ENCODE measurements around the gene EDN2.

Gene EDN2

DNA sequence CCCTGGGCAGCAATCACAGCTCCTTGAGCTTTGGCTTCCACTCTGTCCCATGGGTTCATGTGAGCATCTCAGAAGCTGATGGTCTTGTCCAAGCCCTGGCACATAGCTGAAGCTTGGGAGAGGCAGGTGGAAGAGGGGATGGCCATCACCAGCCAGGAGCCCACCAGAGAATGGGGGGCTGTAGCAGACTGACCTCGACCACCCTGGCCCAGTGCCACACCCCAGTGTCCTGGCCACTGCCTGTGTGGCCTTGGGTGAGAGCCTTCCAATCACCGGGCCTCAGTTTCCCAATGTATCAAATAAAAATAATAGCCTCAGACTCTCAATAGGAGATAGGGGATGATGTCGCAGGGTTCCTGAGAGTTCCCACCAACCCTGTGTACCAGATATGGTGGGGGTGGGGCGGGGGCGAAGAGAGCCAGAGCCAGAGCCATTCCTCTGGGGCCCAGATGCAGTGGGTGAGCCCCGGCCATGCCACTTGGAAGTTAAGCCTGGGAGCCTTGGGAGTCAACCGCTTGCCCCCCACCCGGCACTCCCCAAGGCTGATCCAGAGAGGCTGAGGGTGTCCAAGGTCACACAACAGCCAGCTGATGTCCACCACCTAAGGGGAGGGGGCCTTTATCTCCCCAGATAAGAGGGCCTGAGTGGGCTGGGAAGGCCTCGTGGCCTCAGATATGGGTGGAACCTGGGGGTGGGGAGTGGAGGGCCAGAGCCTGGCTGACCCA lies 9.3 kb upstream of the EDN2 start:
- no peaks in the 10 kb centered on the region for H3K36me3 ChIP-seq (ENCODE audit: control insufficient read depth in 5 of 5, insufficient read depth in 5 of 5, low read length in 5 of 5)
- no peak overlapping the region for H3K9ac ChIP-seq (ENCODE audit: low read length in 5 of 5)
- no peaks in the 10 kb centered on the region for H3K9me3 ChIP-seq (ENCODE audit: control insufficient read depth in 5 of 5, low read length in 5 of 5)
- no peak overlapping the region for H3K4me3 ChIP-seq (ENCODE audit: low read depth in 1 of 5, low read length in 5 of 5)
- H3K4me1 ChIP-seq (ENCODE audit: control insufficient read depth in 5 of 5, insufficient read depth in 5 of 5, low read length in 5 of 5), result peaks cover 2 to 21% (median 19%) of the 10 kb centered on the region in 5 donors
- peaks cover 0 to 3% (median 0%) of the 10 kb centered on the region in 5 donors for H3K27me3 ChIP-seq (ENCODE audit: control insufficient read depth in 5 of 5, insufficient read depth in 4 of 5, low read length in 5 of 5)
- H3K27ac ChIP-seq (ENCODE audit: low read depth, low read length), result no peak overlapping the region

GRCh38 chr1:41493117-41493536 lies 8.6 kb upstream of the EDN2 start:
- Histone ChIP-seq H3K9ac (ENCODE audit: low read length in 5 of 5) (no peak overlapping the region), H3K4me3 (ENCODE audit: low read depth in 1 of 5, low read length in 5 of 5) (no peak overlapping the region), H3K27ac (ENCODE audit: low read depth, low read length) (no peak overlapping the region), H3K36me3 (ENCODE audit: control insufficient read depth in 5 of 5, insufficient read depth in 5 of 5, low read length in 5 of 5) (no peaks in the 10 kb centered on the region), H3K27me3 (ENCODE audit: control insufficient read depth in 5 of 5, insufficient read depth in 4 of 5, low read length in 5 of 5) (peaks cover 0 to 3% (median 0%) of the 10 kb centered on the region in 5 donors), H3K9me3 (ENCODE audit: control insufficient read depth in 5 of 5, low read length in 5 of 5) (no peaks in the 10 kb centered on the region), H3K4me1 (ENCODE audit: control insufficient read depth in 5 of 5, insufficient read depth in 5 of 5, low read length in 5 of 5) (peaks cover 2 to 17% (median 15%) of the 10 kb centered on the region in 5 donors)

DNA sequence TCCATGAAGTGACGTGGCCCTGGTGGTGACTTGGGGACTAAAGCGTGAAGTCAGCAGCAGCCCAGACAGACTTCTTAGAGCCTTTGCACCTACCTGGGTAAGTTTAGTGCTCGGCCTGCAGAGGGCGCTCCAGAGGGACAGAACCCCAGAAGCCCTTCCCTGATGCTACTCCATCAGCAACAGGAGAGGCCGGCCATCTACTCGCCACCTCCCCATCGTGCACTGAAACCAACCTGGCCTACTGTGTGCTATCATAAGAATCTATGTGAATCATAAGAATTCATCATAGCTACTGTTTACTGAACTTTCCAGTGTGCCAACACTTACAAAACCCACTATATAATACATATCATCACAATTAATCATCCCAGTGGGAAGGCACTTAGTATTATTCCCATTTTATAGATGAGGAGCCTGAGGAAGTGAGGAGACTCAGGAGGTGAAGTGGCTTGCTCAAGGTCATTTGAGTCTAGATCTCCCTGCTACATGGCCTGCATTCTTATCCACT lies 7.9 kb upstream of the EDN2 start:
- H3K27ac ChIP-seq (ENCODE audit: low read depth, low read length), result no peak overlapping the region

GRCh38 chr1:41490911-41491310 lies 6.4 kb upstream of the EDN2 start:
- Histone ChIP-seq H3K36me3 (ENCODE audit: control insufficient read depth in 5 of 5, insufficient read depth in 5 of 5, low read length in 5 of 5) (no peaks in the 10 kb centered on the region), H3K27ac (ENCODE audit: low read depth, low read length) (no peak overlapping the region), H3K9ac (ENCODE audit: low read length in 5 of 5) (no peak overlapping the region), H3K9me3 (ENCODE audit: control insufficient read depth in 5 of 5, low read length in 5 of 5) (no peaks in the 10 kb centered on the region), H3K27me3 (ENCODE audit: control insufficient read depth in 5 of 5, insufficient read depth in 4 of 5, low read length in 5 of 5) (peaks cover 0 to 13% (median 0%) of the 10 kb centered on the region in 5 donors), H3K4me3 (ENCODE audit: low read depth in 1 of 5, low read length in 5 of 5) (no peak overlapping the region), H3K4me1 (ENCODE audit: control insufficient read depth in 5 of 5, insufficient read depth in 5 of 5, low read length in 5 of 5) (peaks cover 0 to 7% (median 3%) of the 10 kb centered on the region in 5 donors)

More for the DNA sequence above, 7.9 kb upstream of the EDN2 start:
- peaks cover 0 to 7% (median 0%) of the 10 kb centered on the region in 5 donors for H3K27me3 ChIP-seq (ENCODE audit: control insufficient read depth in 5 of 5, insufficient read depth in 4 of 5, low read length in 5 of 5)
- H3K36me3 ChIP-seq (ENCODE audit: control insufficient read depth in 5 of 5, insufficient read depth in 5 of 5, low read length in 5 of 5), result no peaks in the 10 kb centered on the region
- H3K4me1 ChIP-seq (ENCODE audit: control insufficient read depth in 5 of 5, insufficient read depth in 5 of 5, low read length in 5 of 5), result peaks cover 2 to 17% (median 15%) of the 10 kb centered on the region in 5 donors
- no peak overlapping the region for H3K9ac ChIP-seq (ENCODE audit: low read length in 5 of 5)
- no peak overlapping the region for H3K4me3 ChIP-seq (ENCODE audit: low read depth in 1 of 5, low read length in 5 of 5)
- H3K9me3 ChIP-seq (ENCODE audit: control insufficient read depth in 5 of 5, low read length in 5 of 5), result no peaks in the 10 kb centered on the region

DNA sequence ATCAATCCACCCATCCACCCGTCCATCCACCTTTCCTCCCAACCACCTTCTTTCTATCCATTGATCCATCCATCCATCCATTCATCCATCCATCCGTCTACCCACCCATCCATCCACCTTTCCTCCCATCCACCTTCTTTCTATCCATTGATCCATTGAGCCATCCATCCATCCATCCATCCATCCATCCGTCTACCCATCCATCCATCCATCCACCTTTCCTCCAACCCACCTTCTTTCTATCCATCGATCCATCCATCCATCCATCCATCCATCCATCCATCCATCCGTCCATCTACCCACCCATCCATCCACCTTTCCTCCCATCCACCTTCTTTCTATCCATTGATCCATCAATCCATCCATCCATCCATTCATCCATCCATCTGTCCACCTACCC lies 5.1 kb upstream of the EDN2 start:
- no peaks in the 10 kb centered on the region for H3K9me3 ChIP-seq (ENCODE audit: control insufficient read depth in 5 of 5, low read length in 5 of 5)
- H3K27me3 ChIP-seq (ENCODE audit: control insufficient read depth in 5 of 5, insufficient read depth in 4 of 5, low read length in 5 of 5), result peaks cover 0 to 16% (median under 1%) of the 10 kb centered on the region in 5 donors
- no peak overlapping the region for H3K9ac ChIP-seq (ENCODE audit: low read length in 5 of 5)
- H3K36me3 ChIP-seq (ENCODE audit: control insufficient read depth in 5 of 5, insufficient read depth in 5 of 5, low read length in 5 of 5), result no peaks in the 10 kb centered on the region
- H3K4me3 ChIP-seq (ENCODE audit: low read depth in 1 of 5, low read length in 5 of 5), result no peak overlapping the region
- peaks cover 0 to 2% (median 0%) of the 10 kb centered on the region in 5 donors for H3K4me1 ChIP-seq (ENCODE audit: control insufficient read depth in 5 of 5, insufficient read depth in 5 of 5, low read length in 5 of 5)
- no peak overlapping the region for H3K27ac ChIP-seq (ENCODE audit: low read depth, low read length)

DNA sequence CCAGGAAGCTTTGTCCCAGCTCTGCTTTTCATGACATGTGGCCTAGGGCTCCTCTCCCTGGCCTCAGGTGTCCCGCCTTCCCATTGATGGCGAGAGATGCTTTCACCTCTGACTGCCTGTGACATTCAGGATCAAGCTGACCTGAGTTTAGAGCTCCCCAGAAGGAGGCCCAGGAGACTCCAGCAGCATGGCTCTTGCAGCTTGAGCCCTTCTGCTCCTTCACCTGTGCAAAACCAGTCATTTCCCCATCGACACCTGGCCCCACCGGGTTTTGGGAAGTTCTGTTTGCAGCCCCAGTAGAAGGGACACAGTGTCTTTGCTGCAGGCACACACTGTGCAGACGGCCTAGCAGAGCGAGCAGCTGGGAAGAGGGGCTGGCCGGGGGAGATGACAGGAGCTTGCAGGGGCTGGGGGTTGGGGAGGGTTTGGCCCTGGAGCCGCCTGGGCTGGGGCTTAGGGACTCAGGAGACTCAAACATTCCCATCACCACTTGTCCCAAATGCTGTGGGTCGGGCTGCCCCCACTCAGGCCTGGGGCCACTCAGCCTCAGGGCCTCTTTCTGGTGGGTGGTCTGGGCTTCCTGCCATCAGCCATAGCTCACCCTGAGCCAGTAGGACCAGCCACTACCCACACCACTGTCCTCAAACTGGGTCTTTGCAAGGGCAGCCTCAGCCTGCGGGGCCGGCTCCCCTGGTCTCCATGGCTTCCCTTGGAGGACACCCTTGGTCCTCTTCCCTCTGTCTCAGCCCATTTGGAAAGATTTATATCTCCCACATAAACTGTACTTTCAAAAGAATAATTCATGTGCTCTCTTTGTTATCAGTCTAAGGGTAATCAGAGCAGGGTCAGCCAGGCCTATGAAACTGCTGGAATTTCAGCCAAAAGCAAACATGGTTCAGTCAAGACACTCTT lies 3.8 kb upstream of the EDN2 start:
- Histone ChIP-seq H3K9me3 (ENCODE audit: control insufficient read depth in 5 of 5, low read length in 5 of 5) (no peaks in the 10 kb centered on the region), H3K27ac (ENCODE audit: low read depth, low read length) (no peak overlapping the region), H3K27me3 (ENCODE audit: control insufficient read depth in 5 of 5, insufficient read depth in 4 of 5, low read length in 5 of 5) (peaks cover 0 to 18% (median 7%) of the 10 kb centered on the region in 5 donors), H3K4me1 (ENCODE audit: control insufficient read depth in 5 of 5, insufficient read depth in 5 of 5, low read length in 5 of 5) (peaks cover 0 to 2% (median 0%) of the 10 kb centered on the region in 5 donors), H3K4me3 (ENCODE audit: low read depth in 1 of 5, low read length in 5 of 5) (no peak overlapping the region), H3K36me3 (ENCODE audit: control insufficient read depth in 5 of 5, insufficient read depth in 5 of 5, low read length in 5 of 5) (no peaks in the 10 kb centered on the region), H3K9ac (ENCODE audit: low read length in 5 of 5) (no peak overlapping the region)

- Histone ChIP-seq H3K36me3 (ENCODE audit: control insufficient read depth in 5 of 5, insufficient read depth in 5 of 5, low read length in 5 of 5) (no peaks in the 10 kb centered on the region), H3K9me3 (ENCODE audit: control insufficient read depth in 5 of 5, low read length in 5 of 5) (no peaks in the 10 kb centered on the region), H3K9ac (ENCODE audit: low read length in 5 of 5) (no peak overlapping the region), H3K4me1 (ENCODE audit: control insufficient read depth in 5 of 5, insufficient read depth in 5 of 5, low read length in 5 of 5) (peaks cover 0 to 2% (median 0%) of the 10 kb centered on the region in 5 donors), H3K27me3 (ENCODE audit: control insufficient read depth in 5 of 5, insufficient read depth in 4 of 5, low read length in 5 of 5) (peaks cover 0 to 18% (median 7%) of the 10 kb centered on the region in 5 donors), H3K27ac (ENCODE audit: low read depth, low read length) (no peak overlapping the region), H3K4me3 (ENCODE audit: low read depth in 1 of 5, low read length in 5 of 5) (no peak overlapping the region)
Measured at GRCh38 chr1:41487126-41488039, 2.9 kb upstream of the EDN2 start.

- Histone ChIP-seq H3K4me3 (ENCODE audit: low read depth in 1 of 5, low read length in 5 of 5) (no peak overlapping the region), H3K4me1 (ENCODE audit: control insufficient read depth in 5 of 5, insufficient read depth in 5 of 5, low read length in 5 of 5) (peaks cover 0 to 2% (median 0%) of the 10 kb centered on the region in 5 donors), H3K9me3 (ENCODE audit: control insufficient read depth in 5 of 5, low read length in 5 of 5) (no peaks in the 10 kb centered on the region), H3K9ac (ENCODE audit: low read length in 5 of 5) (no peak overlapping the region), H3K27ac (ENCODE audit: low read depth, low read length) (no peak overlapping the region), H3K36me3 (ENCODE audit: control insufficient read depth in 5 of 5, insufficient read depth in 5 of 5, low read length in 5 of 5) (no peaks in the 10 kb centered on the region), H3K27me3 (ENCODE audit: control insufficient read depth in 5 of 5, insufficient read depth in 4 of 5, low read length in 5 of 5) (peaks cover 0 to 18% (median 7%) of the 10 kb centered on the region in 5 donors)
Measured at GRCh38 chr1:41486371-41487125, 2.1 kb upstream of the EDN2 start.

- Histone ChIP-seq H3K4me3 (ENCODE audit: low read depth in 1 of 5, low read length in 5 of 5) (no peak overlapping the region), H3K27ac (ENCODE audit: low read depth, low read length) (no peak overlapping the region), H3K9me3 (ENCODE audit: control insufficient read depth in 5 of 5, low read length in 5 of 5) (no peaks in the 10 kb centered on the region), H3K36me3 (ENCODE audit: control insufficient read depth in 5 of 5, insufficient read depth in 5 of 5, low read length in 5 of 5) (no peaks in the 10 kb centered on the region), H3K9ac (ENCODE audit: low read length in 5 of 5) (no peak overlapping the region), H3K4me1 (ENCODE audit: control insufficient read depth in 5 of 5, insufficient read depth in 5 of 5, low read length in 5 of 5) (peaks cover 0 to 2% (median 0%) of the 10 kb centered on the region in 5 donors), H3K27me3 (ENCODE audit: control insufficient read depth in 5 of 5, insufficient read depth in 4 of 5, low read length in 5 of 5) (peaks cover 0 to 18% (median 7%) of the 10 kb centered on the region in 5 donors)
Measured at GRCh38 chr1:41486053-41486370, 1.5 kb upstream of the EDN2 start.

Data from subcutaneous abdominal adipose tissue (tissue), 5 donors.